HUES6 (cell line): ENCODE data around the gene INMT.
"Not testable (repeated sequence)": the region's sequence is repeated elsewhere in the genome, so short reads cannot be mapped to it uniquely, and the experiment has no call there.

Experiments used
- H3K27ac ChIP-seq: 2 replicates; pipeline ENCODE4 v1.7.0; 2013; ENCODE audit warnings: low read depth, mild to moderate bottlenecking, low read length, inconsistent platforms
- H3K27me3 ChIP-seq: 2 replicates; pipeline ENCODE4 v1.6.1; 2013; ENCODE audit warnings: low read length; ENCODE audit not compliant: control insufficient read depth, insufficient read depth
- H3K36me3 ChIP-seq: 2 replicates; pipeline ENCODE4 v1.6.1; 2013; ENCODE audit warnings: low read length; ENCODE audit not compliant: control insufficient read depth, insufficient read depth
- H3K4me1 ChIP-seq: 2 replicates; pipeline ENCODE4 v1.6.1; 2013; ENCODE audit warnings: low read length; ENCODE audit not compliant: control insufficient read depth, insufficient read depth
- H3K4me3 ChIP-seq: 2 replicates; pipeline ENCODE4 v1.5.1; 2013; ENCODE audit warnings: low read depth, low read length
- H3K9ac ChIP-seq: one replicate; pipeline ENCODE4 v1.6.1; 2013; ENCODE audit warnings: mild to moderate bottlenecking, low read length
- H3K9me3 ChIP-seq: 2 replicates; pipeline ENCODE4 v1.6.1; 2013; ENCODE audit warnings: low read depth, low read length; ENCODE audit not compliant: control insufficient read depth, insufficient read depth

Gene INMT

GRCh38 chr7:30710669-30711068 is 41.3 kb upstream of the INMT start:
- no peak overlapping the region for H3K4me3 ChIP-seq
- H3K27me3 ChIP-seq, result no peaks in the 10 kb centered on the region
- peaks cover 5% of the 10 kb centered on the region for H3K4me1 ChIP-seq
- no peak overlapping the region for H3K27ac ChIP-seq
- H3K9me3 ChIP-seq, result no peaks in the 10 kb centered on the region
- no peaks in the 10 kb centered on the region for H3K36me3 ChIP-seq
- H3K9ac ChIP-seq, result no peak overlapping the region

DNA sequence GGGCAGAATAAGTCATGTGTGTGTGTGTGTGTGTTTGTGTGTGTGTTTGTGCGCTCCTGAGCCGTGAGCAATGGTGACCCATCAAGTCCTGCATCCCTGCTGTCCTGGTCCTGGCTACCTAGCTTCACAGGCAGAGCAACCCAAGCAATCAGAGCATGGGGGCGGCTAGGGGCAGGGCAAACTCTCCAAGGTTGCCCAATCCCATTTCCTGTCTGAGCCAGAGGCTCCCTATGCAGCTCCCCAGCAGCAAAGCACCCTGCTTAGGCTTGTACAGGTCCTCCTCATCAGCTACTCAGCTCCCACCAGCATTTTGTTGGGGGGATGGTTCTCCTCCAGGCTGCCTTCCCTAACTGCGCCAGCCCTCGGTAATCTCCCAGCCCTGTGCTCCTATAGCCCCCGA is 38.5 kb upstream of the INMT start:
- Histone ChIP-seq H3K27me3 (no peaks in the 10 kb centered on the region), H3K9ac (no peak overlapping the region), H3K36me3 (no peaks in the 10 kb centered on the region)

GRCh38 chr7:30714129-30714528 is 37.8 kb upstream of the INMT start:
- Histone ChIP-seq H3K36me3 (no peaks in the 10 kb centered on the region), H3K27ac (no peak overlapping the region), H3K9ac (no peak overlapping the region), H3K4me3 (no peak overlapping the region), H3K4me1 (peaks cover 4% of the 10 kb centered on the region), H3K9me3 (peaks cover 22% of the 10 kb centered on the region), H3K27me3 (no peaks in the 10 kb centered on the region)

More for the DNA sequence above, 38.5 kb upstream of the INMT start:
- Histone ChIP-seq H3K4me3 (no peak overlapping the region), H3K4me1 (peaks cover 5% of the 10 kb centered on the region), H3K27ac (no peak overlapping the region), H3K9me3 (peaks cover 14% of the 10 kb centered on the region)

DNA sequence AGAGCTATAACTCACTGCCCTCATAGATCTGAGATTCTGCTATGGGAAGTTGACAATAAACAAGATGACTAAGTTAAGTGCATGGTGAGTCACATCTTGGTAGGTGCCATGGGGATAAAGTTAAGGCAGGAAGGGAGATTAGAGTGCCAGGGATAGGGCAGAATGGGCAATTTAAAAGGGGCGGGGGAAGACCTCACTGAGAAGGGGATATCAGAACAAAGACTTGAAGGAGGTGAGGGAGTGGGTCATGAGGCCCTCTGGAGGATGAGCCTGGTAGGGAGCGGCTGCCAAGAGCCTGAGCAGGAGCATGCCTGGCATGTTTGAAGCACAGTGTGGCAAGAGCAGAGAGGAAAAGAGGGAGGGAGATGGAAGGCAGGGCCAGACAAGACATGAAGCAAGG is 34.8 kb upstream of the INMT start:
- Histone ChIP-seq H3K9ac (no peak overlapping the region), H3K27ac (no peak overlapping the region)

DNA sequence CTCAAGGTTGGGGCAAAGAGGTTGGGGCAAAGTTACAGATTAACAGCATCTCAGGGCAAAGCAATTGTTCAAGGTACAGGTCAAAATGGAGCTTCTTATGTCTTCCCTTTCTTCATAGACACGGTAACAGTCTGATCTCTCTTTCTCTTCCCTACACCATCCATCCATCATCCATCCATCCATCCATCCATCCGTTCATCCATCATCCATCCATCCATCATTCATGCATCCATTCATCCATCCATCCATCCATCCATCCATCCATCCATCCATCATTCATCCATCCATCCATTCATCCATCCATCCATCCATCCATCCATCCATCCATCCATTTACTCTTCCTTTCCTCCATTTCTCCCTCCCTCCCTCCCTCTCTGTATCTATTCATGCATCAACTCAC is 32.5 kb upstream of the INMT start:
- H3K36me3 ChIP-seq, H3K4me3 ChIP-seq, H3K9ac ChIP-seq, H3K27ac ChIP-seq, H3K27me3 ChIP-seq, H3K4me1 ChIP-seq: not testable (repeated sequence)
- peaks cover 42% of the 10 kb centered on the region for H3K9me3 ChIP-seq

More for the DNA sequence above, 34.8 kb upstream of the INMT start:
- no peaks in the 10 kb centered on the region for H3K4me1 ChIP-seq
- H3K36me3 ChIP-seq, result no peaks in the 10 kb centered on the region
- H3K4me3 ChIP-seq, result no peak overlapping the region
- peaks cover 42% of the 10 kb centered on the region for H3K9me3 ChIP-seq
- no peaks in the 10 kb centered on the region for H3K27me3 ChIP-seq

DNA sequence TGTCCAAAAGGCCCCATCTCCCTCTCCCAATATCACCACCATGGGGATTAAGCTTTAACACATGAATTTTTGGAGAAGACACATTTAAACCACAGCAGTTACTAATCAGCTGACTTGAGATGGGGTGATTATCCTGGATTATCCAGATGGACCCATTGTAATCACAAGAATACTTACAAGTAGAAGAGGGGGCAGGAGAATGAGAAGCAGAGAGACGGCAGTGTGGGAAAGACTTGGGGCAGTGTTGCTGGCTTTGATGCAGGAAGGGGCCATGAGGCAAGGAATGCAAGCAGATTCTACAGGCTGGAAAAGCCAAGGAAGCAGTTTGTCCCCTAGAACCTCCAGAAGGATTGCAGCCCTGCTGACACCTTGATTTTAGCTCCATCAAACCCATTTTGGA is 30.7 kb upstream of the INMT start:
- Histone ChIP-seq H3K9ac (no peak overlapping the region), H3K27ac (no peak overlapping the region), H3K9me3 (peaks cover 42% of the 10 kb centered on the region), H3K36me3 (no peaks in the 10 kb centered on the region), H3K27me3 (peaks cover 3% of the 10 kb centered on the region; the same call in 1 of the 2 replicates), H3K4me3 (no peak overlapping the region), H3K4me1 (no peaks in the 10 kb centered on the region)

GRCh38 chr7:30722187-30722586 is 29.7 kb upstream of the INMT start:
- Histone ChIP-seq H3K4me1 (peaks cover 9% of the 10 kb centered on the region), H3K4me3 (no peak overlapping the region), H3K9me3 (peaks cover 38% of the 10 kb centered on the region)

DNA sequence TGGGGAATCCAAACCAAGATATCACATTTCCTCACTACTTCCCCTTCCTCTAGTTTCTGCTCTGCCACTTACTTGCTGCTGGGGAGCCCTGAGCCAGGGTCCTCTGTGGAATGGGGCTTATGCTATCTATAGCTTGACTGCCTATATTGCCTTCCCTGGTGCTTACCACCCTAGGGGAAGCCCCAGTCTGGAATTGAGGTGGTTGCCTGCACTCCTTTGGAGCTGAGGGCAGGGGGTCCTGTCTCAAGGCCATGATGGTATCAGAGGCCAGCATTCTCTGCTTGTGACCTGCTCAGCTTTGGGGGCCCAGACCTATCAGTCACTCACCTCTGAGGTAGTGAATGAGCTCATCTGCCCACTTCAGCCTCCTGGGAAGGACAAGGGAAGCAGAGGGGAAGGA is 29.3 kb upstream of the INMT start:
- peaks cover 13% of the 10 kb centered on the region for H3K4me1 ChIP-seq
- H3K27ac ChIP-seq, result no peak overlapping the region
- H3K27me3 ChIP-seq, result peaks cover 3% of the 10 kb centered on the region; the same call in 1 of the 2 replicates
- H3K4me3 ChIP-seq, result no peak overlapping the region
- H3K36me3 ChIP-seq, result no peaks in the 10 kb centered on the region
- H3K9ac ChIP-seq, result no peak overlapping the region
- peaks cover 35% of the 10 kb centered on the region for H3K9me3 ChIP-seq

More at GRCh38 chr7:30722187-30722586, 29.7 kb upstream of the INMT start:
- no peaks in the 10 kb centered on the region for H3K36me3 ChIP-seq
- no peak overlapping the region for H3K27ac ChIP-seq
- H3K27me3 ChIP-seq, result peaks cover 3% of the 10 kb centered on the region; the same call in 1 of the 2 replicates
- no peak overlapping the region for H3K9ac ChIP-seq

DNA sequence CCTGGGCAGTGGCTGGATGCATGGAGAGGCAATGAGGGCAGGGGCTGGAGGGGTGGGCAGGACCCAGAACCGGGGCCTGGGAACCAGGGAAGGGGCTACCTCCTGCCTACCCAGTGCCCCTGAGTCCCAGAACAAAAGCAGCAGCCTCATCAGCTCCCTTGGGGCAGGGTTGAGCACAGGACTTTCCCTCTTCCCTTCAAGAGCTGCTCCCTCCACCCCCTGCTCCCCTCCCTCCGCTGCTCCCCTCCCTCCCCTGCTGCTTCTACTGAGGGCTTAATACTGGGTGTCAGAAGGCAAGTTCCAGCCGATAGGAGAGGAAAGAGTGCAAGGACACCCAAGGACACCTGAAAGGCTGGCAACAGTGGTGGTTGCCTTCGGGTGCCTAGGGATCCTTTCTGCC is 28.2 kb upstream of the INMT start:
- no peak overlapping the region for H3K4me3 ChIP-seq
- H3K9ac ChIP-seq, result no peak overlapping the region
- H3K9me3 ChIP-seq, result peaks cover 24% of the 10 kb centered on the region
- peaks cover 3% of the 10 kb centered on the region; the same call in 1 of the 2 replicates for H3K27me3 ChIP-seq
- H3K36me3 ChIP-seq, result no peaks in the 10 kb centered on the region
- peaks cover 17% of the 10 kb centered on the region for H3K4me1 ChIP-seq
- H3K27ac ChIP-seq, result no peak overlapping the region

GRCh38 chr7:30726296-30727006 is 25.5 kb upstream of the INMT start:
- H3K27me3 ChIP-seq, result peaks cover 3% of the 10 kb centered on the region; the same call in 1 of the 2 replicates
- H3K36me3 ChIP-seq, result no peaks in the 10 kb centered on the region
- peak overlapping the region; percentile 51 for H3K9ac ChIP-seq
- H3K9me3 ChIP-seq, result no peaks in the 10 kb centered on the region
- peaks cover 18% of the 10 kb centered on the region for H3K4me1 ChIP-seq
- H3K4me3 ChIP-seq, result no peak overlapping the region
- peak overlapping the region; percentile 39; the same call in 1 of the 2 replicates for H3K27ac ChIP-seq

DNA sequence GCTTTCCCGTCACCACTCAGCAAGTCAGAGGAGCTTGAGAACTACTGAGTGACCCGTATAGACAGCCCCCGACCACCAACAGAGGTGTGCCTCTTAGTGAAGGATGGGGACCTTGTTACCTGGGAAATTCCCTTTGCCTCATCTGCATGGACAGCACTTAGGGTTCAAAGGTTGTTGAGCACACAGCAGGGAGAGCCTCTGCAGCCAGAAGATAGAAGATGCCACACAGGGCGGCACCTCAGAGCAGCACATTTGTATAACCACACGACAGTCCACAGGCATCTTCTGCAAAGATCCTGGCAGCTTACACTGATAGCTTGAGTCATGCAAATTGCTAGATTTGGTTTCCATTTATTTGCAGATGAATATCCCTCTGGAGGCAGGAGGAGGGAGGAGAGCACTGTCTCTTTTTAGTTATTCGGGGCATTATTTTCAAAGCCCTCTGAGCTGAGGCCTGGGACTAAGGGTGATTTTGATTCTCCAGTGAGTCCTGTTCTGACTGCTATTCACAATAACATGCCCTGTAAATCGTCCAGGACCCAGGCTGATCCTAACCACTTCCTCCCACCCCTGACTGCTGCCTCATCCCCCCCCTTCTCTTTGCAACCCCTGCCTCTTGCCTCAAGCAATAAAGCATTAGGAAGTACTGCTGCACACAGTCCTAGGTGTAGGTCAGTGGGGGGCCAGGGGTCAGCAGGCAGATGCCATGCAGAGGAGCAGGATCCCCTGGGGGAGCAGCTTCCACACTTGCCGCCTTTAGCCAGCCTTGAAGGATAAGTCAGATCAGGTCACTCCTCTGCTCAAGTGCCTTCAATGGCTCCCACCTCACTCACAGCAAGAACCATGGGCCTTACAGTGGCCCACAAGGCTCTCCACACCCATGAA is 24.6 kb upstream of the INMT start:
- Histone ChIP-seq H3K4me1 (peaks cover 21% of the 10 kb centered on the region), H3K36me3 (no peaks in the 10 kb centered on the region), H3K9ac (peak overlapping the region; percentile 51), H3K27me3 (peaks cover 3% of the 10 kb centered on the region; the same call in 1 of the 2 replicates), H3K4me3 (no peak overlapping the region), H3K9me3 (no peaks in the 10 kb centered on the region), H3K27ac (peak overlapping the region; percentile 39; the same call in 1 of the 2 replicates)
